Measurements from ENCODE around the gene TNRC6C.

The TNRC6C gene

DNA sequence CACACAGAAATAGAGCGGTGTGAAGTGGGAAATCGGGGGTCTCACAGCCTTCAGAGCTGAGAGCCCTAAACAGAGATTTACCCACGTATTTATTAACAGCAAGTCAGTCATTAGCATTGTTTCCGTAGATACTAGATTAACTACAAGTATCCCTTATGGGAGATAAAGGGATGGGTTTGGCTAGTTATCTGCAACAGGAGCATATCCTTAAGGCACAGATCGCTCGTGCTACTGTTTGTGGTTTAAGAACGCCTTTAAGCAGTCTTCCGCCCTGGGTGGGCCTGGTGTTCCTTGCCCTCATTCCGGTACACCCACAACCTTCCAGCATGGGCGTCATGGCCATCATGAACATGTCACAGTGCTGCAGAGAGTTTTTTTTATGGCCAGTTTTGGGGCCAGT is 143.0 kb downstream of the TNRC6C start:
- Histone ChIP-seq H3K4me3 (IDR thresholded peaks at IDR 0.05; ENCODE audit: insufficient read depth, low read depth, low read length) (no peak overlapping the region), H3K4me2 (no peak overlapping the region), H3K79me2 (ENCODE audit: insufficient read depth, low read depth) (no peaks in the 10 kb centered on the region), H3K36me3 (ENCODE audit: insufficient read depth) (peaks cover 9% of the 10 kb centered on the region; the same call in 1 of the 2 replicates), H3K4me1 (ENCODE audit: low read depth, poor library complexity, severe bottlenecking) (no peaks in the 10 kb centered on the region), H3K27ac (no peak overlapping the region), H3K9ac (no peak overlapping the region), H4K20me1 (ENCODE audit: insufficient read depth) (no peaks in the 10 kb centered on the region), H3K27me3 (ENCODE audit: insufficient read depth, low read depth) (no peaks in the 10 kb centered on the region), H2AFZ (ENCODE audit: low read depth) (no peak overlapping the region)
- TF ChIP-seq, protein P1, sequence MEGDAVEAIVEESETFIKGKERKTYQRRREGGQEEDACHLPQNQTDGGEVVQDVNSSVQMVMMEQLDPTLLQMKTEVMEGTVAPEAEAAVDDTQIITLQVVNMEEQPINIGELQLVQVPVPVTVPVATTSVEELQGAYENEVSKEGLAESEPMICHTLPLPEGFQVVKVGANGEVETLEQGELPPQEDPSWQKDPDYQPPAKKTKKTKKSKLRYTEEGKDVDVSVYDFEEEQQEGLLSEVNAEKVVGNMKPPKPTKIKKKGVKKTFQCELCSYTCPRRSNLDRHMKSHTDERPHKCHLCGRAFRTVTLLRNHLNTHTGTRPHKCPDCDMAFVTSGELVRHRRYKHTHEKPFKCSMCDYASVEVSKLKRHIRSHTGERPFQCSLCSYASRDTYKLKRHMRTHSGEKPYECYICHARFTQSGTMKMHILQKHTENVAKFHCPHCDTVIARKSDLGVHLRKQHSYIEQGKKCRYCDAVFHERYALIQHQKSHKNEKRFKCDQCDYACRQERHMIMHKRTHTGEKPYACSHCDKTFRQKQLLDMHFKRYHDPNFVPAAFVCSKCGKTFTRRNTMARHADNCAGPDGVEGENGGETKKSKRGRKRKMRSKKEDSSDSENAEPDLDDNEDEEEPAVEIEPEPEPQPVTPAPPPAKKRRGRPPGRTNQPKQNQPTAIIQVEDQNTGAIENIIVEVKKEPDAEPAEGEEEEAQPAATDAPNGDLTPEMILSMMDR (conservative IDR thresholded peaks at IDR 0.05; ENCODE audit: low read depth, low read length) = no peak

DNA sequence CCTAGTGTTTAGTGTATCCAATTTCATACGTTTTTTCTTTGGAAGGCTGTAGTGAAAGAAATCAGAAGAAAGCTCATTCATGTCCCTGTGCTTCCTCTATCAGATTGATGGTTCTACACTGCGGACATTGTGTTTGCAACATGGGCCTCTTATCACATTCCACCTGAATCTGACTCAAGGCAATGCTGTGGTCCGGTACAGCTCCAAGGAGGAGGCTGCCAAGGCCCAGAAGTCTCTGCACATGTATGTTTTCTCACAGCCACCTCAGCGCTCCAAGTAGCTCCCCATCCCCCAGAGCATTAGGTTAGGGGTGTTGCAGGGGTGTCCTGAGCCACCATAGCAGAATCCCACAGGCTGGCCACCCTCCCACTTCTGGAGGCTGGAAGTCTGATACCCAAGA is 144.8 kb downstream of the TNRC6C start:
- no peak overlapping the region for H3K27ac ChIP-seq
- H4K20me1 ChIP-seq (ENCODE audit: insufficient read depth) = no peaks in the 10 kb centered on the region
- no peak overlapping the region for H3K9ac ChIP-seq
- H3K27me3 ChIP-seq (ENCODE audit: insufficient read depth, low read depth) = no peaks in the 10 kb centered on the region
- no peak overlapping the region for H3K4me2 ChIP-seq
- H3K36me3 ChIP-seq (ENCODE audit: insufficient read depth) = peaks cover 6% of the 10 kb centered on the region; the same call in 1 of the 2 replicates
- no peaks in the 10 kb centered on the region for H3K4me1 ChIP-seq (ENCODE audit: low read depth, poor library complexity, severe bottlenecking)
- TF ChIP-seq, protein P1 (conservative IDR thresholded peaks at IDR 0.05; ENCODE audit: low read depth, low read length) = no peak
- H3K79me2 ChIP-seq (ENCODE audit: insufficient read depth, low read depth) = no peaks in the 10 kb centered on the region
- no peak overlapping the region for H3K4me3 ChIP-seq (IDR thresholded peaks at IDR 0.05; ENCODE audit: insufficient read depth, low read depth, low read length)
- no peak overlapping the region for H2AFZ ChIP-seq (ENCODE audit: low read depth)

DNA sequence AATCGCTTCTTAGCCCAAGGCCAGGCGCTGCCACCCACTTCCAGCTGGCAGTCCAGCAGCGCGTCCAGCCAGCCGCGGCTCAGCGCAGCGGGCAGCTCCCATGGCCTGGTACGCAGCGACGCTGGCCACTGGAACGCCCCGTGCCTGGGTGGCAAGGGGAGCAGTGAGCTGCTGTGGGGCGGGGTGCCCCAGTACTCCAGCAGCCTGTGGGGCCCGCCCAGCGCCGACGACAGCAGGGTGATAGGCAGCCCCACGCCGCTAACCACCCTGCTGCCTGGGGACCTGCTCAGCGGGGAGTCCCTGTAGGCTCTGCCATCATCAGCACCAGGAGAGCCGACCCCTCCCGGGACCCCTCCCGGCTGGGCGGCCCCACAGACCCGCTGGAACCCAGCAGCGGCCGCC is 146.0 kb downstream of the TNRC6C start:
- H3K4me3 ChIP-seq (IDR thresholded peaks at IDR 0.05; ENCODE audit: insufficient read depth, low read depth, low read length) = no peak overlapping the region
- no peak overlapping the region for H2AFZ ChIP-seq (ENCODE audit: low read depth)
- no peaks in the 10 kb centered on the region for H3K36me3 ChIP-seq (ENCODE audit: insufficient read depth)
- no peak overlapping the region for H3K9ac ChIP-seq
- TF ChIP-seq, protein P1 (conservative IDR thresholded peaks at IDR 0.05; ENCODE audit: low read depth, low read length) = no peak
- H3K27ac ChIP-seq = no peak overlapping the region
- no peaks in the 10 kb centered on the region for H4K20me1 ChIP-seq (ENCODE audit: insufficient read depth)
- H3K79me2 ChIP-seq (ENCODE audit: insufficient read depth, low read depth) = no peaks in the 10 kb centered on the region
- no peaks in the 10 kb centered on the region for H3K4me1 ChIP-seq (ENCODE audit: low read depth, poor library complexity, severe bottlenecking)
- H3K4me2 ChIP-seq = no peak overlapping the region
- no peaks in the 10 kb centered on the region for H3K27me3 ChIP-seq (ENCODE audit: insufficient read depth, low read depth)

DNA sequence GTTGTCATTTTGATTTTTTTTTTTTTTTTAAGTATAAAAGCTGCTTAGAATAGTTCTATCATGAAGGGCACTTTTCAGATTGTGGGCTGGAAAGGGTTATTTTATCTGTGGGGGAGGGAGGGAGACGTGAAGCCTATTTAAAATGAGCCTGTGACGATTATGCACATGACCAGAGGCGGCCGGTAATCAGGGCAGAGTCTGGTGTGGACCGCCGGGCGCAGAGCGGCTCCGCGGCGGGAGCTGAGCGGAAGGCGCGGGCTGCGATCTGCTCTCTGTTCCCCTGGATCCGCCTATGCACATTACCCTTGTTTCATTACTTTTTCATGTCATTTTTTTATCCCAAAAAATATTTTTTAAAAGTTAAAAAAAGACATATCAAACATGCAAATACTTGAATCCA is 146.6 kb downstream of the TNRC6C start:
- H2AFZ ChIP-seq (ENCODE audit: low read depth) = no peak overlapping the region
- no peak overlapping the region for H3K4me3 ChIP-seq (IDR thresholded peaks at IDR 0.05; ENCODE audit: insufficient read depth, low read depth, low read length)
- H3K27me3 ChIP-seq (ENCODE audit: insufficient read depth, low read depth) = no peaks in the 10 kb centered on the region
- TF ChIP-seq, protein P1 (conservative IDR thresholded peaks at IDR 0.05; ENCODE audit: low read depth, low read length) = no peak
- no peaks in the 10 kb centered on the region for H3K36me3 ChIP-seq (ENCODE audit: insufficient read depth)
- H3K27ac ChIP-seq = no peak overlapping the region
- no peaks in the 10 kb centered on the region for H3K79me2 ChIP-seq (ENCODE audit: insufficient read depth, low read depth)
- no peak overlapping the region for H3K9ac ChIP-seq
- no peaks in the 10 kb centered on the region for H3K4me1 ChIP-seq (ENCODE audit: low read depth, poor library complexity, severe bottlenecking)
- no peak overlapping the region for H3K4me2 ChIP-seq
- H4K20me1 ChIP-seq (ENCODE audit: insufficient read depth) = no peaks in the 10 kb centered on the region

All from KMS-11 (cell line).